ENCODE results near the gene VPS52.
"Not testable (repeated sequence)": the region's sequence is repeated elsewhere in the genome, so short reads cannot be mapped to it uniquely, and the experiment has no call there.

VPS52 gene

DNA sequence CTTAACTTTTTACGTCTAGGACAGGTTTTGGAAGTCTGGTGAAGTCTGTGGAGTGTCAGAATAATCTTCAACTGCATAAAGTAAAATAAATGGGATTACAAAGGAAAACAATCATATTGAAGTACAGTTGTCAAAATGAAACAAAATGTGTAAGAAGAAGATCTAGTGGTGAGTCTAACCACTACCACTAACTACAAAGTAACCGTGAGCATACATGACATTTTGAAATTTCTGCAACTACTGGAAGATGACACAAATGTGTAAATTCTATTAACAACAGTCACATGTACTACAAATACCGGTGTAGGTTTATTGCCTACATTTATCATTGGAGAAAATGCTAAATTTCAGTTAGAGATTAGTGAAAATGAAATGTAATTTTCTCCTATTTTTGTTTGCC is 29.7 kb downstream of the VPS52 start:
- TF ChIP-seq ZFX (IDR thresholded peaks at IDR 0.05) = no peak
- TF ChIP-seq, protein P1, sequence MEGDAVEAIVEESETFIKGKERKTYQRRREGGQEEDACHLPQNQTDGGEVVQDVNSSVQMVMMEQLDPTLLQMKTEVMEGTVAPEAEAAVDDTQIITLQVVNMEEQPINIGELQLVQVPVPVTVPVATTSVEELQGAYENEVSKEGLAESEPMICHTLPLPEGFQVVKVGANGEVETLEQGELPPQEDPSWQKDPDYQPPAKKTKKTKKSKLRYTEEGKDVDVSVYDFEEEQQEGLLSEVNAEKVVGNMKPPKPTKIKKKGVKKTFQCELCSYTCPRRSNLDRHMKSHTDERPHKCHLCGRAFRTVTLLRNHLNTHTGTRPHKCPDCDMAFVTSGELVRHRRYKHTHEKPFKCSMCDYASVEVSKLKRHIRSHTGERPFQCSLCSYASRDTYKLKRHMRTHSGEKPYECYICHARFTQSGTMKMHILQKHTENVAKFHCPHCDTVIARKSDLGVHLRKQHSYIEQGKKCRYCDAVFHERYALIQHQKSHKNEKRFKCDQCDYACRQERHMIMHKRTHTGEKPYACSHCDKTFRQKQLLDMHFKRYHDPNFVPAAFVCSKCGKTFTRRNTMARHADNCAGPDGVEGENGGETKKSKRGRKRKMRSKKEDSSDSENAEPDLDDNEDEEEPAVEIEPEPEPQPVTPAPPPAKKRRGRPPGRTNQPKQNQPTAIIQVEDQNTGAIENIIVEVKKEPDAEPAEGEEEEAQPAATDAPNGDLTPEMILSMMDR (conservative IDR thresholded peaks at IDR 0.05) = no peak
- H3K27ac ChIP-seq = no peak overlapping the region

DNA sequence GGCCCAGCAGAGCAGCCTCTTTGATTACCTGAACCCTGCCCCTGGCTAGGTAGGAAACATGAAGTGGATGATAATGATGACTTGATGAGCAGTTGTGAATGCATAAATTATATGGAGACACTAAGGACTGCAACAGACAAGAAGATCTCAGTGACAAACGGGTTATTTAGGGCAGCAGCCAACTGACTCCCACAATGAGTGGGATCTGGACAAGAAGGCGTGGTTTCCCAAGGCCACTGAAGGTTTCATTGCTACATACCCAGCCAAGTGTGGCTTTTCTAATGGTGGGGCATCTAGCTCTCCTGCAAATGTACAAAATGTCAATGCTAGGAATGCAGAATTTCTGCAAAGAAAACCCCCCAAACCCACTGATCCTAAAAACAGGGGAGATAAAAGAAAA is 33.9 kb downstream of the VPS52 start:
- no peak for TF ChIP-seq ZFX (IDR thresholded peaks at IDR 0.05)
- TF ChIP-seq, protein P1 (conservative IDR thresholded peaks at IDR 0.05) = no peak

DNA sequence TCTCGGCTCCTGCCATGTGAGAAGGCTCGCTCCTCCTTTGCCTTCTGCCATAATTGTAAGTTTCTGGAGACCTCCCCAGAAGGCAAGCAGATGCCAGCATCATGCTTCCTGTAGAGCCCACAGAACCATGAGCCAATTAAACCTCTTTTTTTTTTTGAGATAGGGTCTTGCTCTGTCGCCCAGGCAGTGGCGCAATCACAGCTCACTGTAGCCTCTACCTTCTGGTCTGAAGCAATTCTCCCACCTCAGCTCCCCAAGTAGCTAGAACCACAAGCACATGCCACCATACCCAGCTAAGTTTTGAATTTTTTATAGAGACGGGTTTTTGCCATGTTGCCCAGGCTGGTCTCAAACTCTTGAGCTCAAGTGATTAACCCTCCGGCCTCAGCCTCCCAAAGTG is 34.8 kb downstream of the VPS52 start:
- TF ChIP-seq, protein P1 (conservative IDR thresholded peaks at IDR 0.05) = no peak
- TF ChIP-seq ZFX (IDR thresholded peaks at IDR 0.05) = no peak

More for the DNA sequence above, 33.9 kb downstream of the VPS52 start:
- H3K27ac ChIP-seq = no peak overlapping the region

DNA sequence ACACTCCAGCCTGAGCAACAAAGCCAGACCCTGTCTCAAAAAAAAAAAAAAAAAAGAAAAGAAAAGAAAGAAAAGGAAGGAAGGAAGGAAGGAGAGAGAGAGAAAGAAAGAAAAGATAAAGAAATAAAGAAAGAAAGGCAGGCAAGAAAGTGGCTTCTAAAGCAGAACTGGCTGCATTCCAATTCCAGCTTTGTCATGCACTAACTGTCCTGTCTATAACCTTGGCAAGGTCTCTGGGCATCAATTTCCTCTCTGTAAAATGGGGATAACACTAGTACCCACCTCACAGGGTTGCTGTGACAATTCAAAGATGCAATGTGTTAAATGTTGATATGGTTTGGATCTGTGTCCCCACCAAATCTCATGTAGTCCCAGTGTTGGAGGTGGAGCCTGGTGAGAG is 35.3 kb downstream of the VPS52 start:
- no peak for TF ChIP-seq ZFX (IDR thresholded peaks at IDR 0.05)
- TF ChIP-seq, protein P1 (conservative IDR thresholded peaks at IDR 0.05) = no peak
- no peak overlapping the region for H3K27ac ChIP-seq

More for the DNA sequence above, 34.8 kb downstream of the VPS52 start:
- no peak overlapping the region for H3K27ac ChIP-seq

DNA sequence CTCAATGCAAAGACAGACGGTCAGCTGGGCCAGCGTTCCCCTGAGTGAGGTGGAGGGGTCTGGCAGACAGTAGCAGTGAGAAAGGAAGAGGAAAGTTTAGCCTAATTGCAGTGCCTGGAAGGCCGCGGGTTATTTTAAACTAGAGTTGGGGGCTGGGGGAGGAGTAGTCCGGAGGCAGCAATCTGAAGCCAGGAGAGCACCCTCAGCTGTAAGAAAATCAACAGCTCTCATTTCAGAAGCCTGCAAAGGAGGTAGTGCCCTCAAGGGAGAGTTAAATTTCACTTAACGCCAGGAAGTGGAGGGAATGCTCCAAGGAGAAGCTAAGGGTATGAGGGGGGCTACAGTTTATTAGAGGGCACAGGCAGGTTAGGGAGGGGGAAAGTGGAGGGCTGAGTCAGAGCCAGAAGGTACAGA is 36.4 kb downstream of the VPS52 start:
- no peak overlapping the region for H3K27ac ChIP-seq
- TF ChIP-seq ZFX (IDR thresholded peaks at IDR 0.05) = no peak
- TF ChIP-seq, protein P1 (conservative IDR thresholded peaks at IDR 0.05) = no peak

DNA sequence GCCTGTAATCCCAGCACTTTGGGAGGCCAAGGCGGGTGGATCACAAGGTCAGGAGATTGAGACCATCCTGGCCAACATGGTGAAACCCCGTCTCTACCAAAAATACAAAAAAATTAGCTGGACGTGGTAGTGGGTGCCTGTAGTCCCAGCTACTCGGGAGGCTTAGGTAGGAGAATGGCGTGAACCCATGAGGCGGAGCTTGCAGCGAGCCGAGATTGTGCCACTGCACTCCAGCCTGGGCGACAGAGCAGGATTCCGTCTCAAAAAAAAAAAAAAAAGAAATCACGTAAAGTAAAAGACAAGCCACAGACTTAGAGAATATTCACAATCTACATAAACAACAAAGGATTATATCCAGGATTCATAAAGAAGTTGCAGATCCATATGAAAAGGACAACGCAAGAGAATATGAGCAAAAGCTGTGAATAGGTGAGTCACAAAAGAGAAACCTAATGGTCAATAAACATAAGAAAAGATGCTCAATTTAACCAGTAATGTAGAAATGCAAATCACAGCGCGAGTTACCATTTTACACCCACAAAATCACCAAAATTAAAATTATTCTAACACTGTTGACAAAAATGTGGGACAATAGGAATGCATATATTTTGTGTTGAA is 45.1 kb downstream of the VPS52 start:
- not testable (repeated sequence) for H3K27ac ChIP-seq

DNA sequence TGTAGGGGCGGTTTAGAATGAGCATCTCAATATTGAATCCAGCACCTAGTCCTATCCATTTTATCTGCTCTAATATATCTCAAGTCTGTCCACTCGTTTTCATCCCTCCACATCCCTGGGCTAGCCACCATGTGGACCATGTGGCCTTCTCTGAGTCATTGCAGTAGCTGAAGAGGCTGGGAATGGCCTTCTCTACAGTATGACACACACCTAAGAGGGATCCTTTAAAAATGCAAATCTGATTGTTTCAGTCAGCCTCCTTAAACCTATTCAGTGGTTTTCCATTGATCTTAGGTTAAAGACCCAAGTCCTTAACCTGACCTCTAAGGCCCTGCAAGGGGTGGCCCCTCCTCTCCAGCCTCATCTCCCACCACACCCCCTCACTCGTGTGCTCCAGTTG is 54.0 kb downstream of the VPS52 start:
- no peak overlapping the region for H3K27ac ChIP-seq
- TF ChIP-seq, protein P1 (conservative IDR thresholded peaks at IDR 0.05) = no peak
- TF ChIP-seq ZFX (IDR thresholded peaks at IDR 0.05) = no peak

DNA sequence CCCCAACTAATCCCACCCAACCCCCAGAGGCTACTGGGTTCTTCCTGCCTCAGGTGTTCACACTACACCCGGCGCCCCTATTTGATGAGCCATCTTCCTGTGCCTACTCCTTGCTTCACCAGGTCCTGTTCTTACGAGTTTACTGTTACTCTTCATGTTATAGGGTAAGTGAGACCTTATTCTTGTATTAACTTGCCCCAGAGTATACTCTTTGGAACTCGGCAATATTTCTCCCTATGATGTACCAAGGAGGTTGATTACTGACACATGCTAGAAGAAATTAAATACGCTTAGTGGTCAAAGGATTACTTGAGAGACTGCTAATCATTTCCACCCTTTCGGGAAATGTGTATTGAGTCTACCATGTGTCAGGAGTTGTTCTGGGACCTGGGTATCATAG is 54.4 kb downstream of the VPS52 start:
- TF ChIP-seq, protein P1 (conservative IDR thresholded peaks at IDR 0.05) = no peak
- H3K27ac ChIP-seq = no peak overlapping the region

All from C4-2B (cell line).